ENCODE data around the gene ISYNA1. TPM values are rescaled to one million over a fixed set of nuclear protein-coding genes. Genes with fewer than 3 reads are reported as not detected.

ISYNA1 gene
- total and polyA plus RNA-seq, 2 donors = 26.0 to 35.6 TPM

DNA sequence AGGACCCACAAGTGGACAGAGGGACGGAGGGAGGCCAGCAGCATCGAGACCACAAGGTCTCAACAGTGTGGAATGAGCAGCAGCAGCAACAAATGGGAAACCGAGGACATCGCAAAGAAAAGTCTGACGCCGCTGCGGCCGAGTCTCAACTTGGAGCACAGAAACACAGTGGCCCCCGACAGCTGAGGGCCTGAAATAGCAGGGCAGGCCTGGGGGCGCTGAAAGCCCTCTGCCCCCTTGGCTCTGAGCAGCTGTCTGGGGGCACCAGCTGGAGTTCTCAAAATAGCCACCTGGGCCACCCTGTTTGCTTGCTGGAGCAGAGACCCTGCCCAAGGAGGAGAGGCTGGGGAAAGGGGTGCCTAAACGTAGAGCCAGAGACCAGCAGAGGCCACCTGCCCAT is 5.9 kb upstream of the ISYNA1 start:
- WGBS = 93% methylated on average over 11 of the region's 11 CpGs
- H3K4me1 ChIP-seq (ENCODE audit: insufficient read depth) = no peaks in the 10 kb centered on the region
- H3K27ac ChIP-seq (ENCODE audit: low read depth) = no peak overlapping the region
- H3K4me3 ChIP-seq (ENCODE audit: low read depth, low read length) = no peak overlapping the region
- no peak for DNase-seq (ENCODE audit: extremely low spot score)
- peaks cover 14% of the 10 kb centered on the region for H3K36me3 ChIP-seq (ENCODE audit: insufficient read depth)

DNA sequence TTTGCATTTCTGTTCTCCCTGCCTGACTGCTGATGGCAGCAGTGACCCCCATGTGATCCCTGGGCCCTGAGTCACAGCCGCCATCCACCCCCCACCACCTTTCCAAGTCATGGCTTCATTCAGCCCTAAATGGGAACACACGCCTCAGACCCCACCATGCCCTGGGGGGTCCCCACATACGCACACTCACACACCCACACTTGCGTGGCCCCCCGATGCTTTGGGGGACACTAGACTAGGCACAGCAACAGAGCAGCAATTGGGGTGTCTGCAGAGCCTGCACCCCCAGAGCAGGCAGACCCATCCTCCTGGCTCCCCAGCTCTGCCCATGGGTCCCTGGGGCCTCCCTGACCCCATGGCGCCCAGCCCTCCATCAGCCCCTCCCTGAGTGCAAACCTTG is 5.5 kb upstream of the ISYNA1 start:
- H3K4me1 ChIP-seq (ENCODE audit: insufficient read depth) = no peaks in the 10 kb centered on the region
- H3K4me3 ChIP-seq (ENCODE audit: low read depth, low read length) = no peak overlapping the region
- H3K27ac ChIP-seq (ENCODE audit: low read depth) = no peak overlapping the region
- no peak for DNase-seq (ENCODE audit: extremely low spot score)
- H3K36me3 ChIP-seq (ENCODE audit: insufficient read depth) = peaks cover 14% of the 10 kb centered on the region
- 95% methylated on average over 6 of the region's 6 CpGs for WGBS

DNA sequence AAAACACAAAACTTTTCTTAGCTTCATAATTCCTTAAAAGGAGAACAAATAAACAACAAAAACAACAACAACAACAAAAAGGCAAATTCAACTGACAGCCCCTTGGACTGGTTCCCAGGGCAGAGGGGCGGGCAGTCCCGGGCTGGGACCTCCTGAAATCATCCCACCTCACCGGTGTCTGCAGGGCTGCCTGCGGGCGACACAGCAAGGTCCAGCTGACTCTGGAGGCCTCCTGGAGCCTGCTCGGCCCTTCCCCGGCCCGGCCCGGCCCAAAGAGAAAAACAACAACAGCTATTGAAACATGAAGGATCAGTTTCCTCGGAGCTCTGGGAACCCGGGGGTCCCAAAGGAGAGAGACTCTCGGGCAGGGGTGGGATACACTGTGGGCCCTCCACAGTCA is 5.0 kb upstream of the ISYNA1 start:
- Histone ChIP-seq H3K27ac (ENCODE audit: low read depth) (no peak overlapping the region), H3K4me3 (ENCODE audit: low read depth, low read length) (no peak overlapping the region), H3K4me1 (ENCODE audit: insufficient read depth) (no peaks in the 10 kb centered on the region), H3K36me3 (ENCODE audit: insufficient read depth) (peaks cover 14% of the 10 kb centered on the region)
- 85% methylated on average over 12 of the region's 12 CpGs for WGBS
- DNase-seq (ENCODE audit: extremely low spot score) = no peak

DNA sequence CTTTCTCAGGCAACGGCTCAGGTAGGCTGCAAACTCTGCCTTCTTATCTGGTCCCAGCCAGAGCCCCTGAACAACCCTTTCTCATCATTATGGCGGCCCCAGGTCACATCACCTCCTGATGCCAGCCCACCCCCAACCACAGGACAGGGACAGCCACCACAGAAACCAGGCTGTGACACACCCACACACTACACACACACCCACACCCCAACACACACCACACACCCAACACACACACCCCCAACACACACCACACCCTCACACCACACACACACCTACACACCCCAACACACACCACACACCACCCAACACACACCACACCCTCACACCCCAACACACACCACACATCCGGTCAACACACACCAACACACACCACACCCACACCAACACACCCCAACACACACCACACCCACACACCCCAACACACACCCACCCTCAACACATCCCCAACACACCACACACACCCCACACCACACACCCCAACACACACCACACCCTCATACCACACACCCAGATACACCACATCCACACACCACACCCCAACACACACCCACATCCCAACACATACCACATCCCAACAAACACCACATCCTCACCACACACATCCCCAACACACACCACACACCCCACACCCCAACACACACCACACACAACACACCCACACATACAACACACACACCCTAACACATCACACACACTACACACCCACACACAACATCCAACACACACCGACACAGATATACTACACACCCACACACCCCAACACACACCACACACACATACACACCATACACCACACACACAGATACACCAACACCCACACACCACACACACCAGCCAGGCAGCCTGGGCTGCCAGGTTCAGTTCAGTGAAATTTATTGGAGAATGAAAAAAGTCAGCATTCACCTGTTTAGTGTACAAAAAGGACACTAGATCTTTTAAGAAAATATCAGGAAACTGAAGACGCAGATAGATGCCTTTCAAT is 4.2 kb upstream of the ISYNA1 start:
- 79% methylated on average over 5 of the region's 5 CpGs for WGBS
- no peak for DNase-seq (ENCODE audit: extremely low spot score)
- Histone ChIP-seq H3K36me3 (ENCODE audit: insufficient read depth) (peaks cover 14% of the 10 kb centered on the region), H3K27ac (ENCODE audit: low read depth) (no peak overlapping the region), H3K4me1 (ENCODE audit: insufficient read depth) (no peaks in the 10 kb centered on the region), H3K4me3 (ENCODE audit: low read depth, low read length) (no peak overlapping the region)

DNA sequence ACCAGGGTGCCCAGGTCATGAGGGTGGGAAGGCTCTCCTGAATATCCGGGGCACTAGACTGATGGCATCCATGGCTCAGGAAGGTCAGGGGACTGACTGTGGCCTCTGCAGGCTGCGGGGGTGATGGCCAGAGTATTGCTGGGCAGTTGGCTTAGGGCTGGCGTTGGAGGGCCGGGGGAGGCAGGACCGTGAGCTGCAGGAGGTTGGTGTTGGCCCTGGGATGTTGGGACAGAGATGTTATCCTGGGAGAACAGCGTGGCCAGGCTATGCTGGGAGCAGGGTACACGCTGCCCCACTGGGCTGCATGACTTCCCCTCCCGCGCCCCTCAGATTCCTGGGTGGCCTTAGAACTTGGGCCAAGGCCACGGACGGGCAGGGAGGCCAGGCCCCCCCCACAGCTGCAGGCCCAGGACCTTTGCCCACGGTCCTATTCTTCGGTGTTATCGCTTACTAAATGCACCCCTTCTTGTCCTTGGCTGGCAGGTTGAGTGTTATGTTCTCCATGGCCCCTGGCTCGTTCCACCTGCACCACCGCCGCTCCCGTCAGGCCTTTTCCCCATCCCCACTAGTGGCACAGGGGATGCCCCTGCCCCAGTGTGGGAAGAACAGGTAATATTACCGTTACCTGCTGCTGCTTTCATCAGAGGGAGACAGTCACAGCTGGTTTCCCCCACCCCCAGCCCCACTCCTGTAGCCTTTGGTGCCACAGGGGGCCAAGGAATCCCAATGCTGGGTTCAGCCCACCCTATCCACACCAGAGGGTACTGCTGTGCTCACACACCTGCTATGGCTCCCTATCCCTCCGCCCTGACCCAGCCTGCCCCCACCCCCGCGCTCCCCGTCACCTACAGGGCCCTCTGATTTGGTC is 3.2 kb upstream of the ISYNA1 start:
- DNase-seq (ENCODE audit: extremely low spot score) = no peak
- WGBS = 82% methylated on average over 23 of the region's 23 CpGs
- Histone ChIP-seq H3K27ac (ENCODE audit: low read depth) (no peak overlapping the region), H3K4me1 (ENCODE audit: insufficient read depth) (no peaks in the 10 kb centered on the region), H3K36me3 (ENCODE audit: insufficient read depth) (peaks cover 11% of the 10 kb centered on the region), H3K4me3 (ENCODE audit: low read depth, low read length) (no peak overlapping the region)

DNA sequence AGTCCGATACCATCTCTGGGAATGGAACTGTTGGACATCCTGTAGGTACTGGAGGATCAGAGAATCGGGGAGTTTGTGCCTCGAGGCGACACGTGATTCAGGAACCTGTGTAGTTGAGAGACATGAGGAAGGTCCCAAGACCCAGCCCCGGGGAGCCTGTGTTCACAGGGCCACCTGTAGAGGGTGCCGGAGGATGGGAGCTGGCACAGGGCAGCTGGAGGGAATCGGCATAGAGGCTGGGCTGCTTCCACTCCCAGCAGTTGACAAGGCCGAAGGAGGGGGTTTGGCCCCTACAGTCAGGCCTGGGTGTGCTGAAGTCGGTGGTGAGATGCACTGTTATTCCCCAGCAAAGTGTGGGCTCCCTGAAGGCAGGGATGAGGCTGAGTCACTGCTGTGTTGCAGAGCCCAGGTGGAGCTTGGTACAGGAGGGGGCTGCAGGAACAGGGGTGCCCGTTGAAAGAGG is 2.5 kb upstream of the ISYNA1 start:
- H3K4me1 ChIP-seq (ENCODE audit: insufficient read depth) = no peaks in the 10 kb centered on the region
- H3K36me3 ChIP-seq (ENCODE audit: insufficient read depth) = peaks cover 7% of the 10 kb centered on the region
- WGBS = 58% methylated on average over 11 of the region's 11 CpGs
- no peak overlapping the region for H3K27ac ChIP-seq (ENCODE audit: low read depth)
- no peak overlapping the region for H3K4me3 ChIP-seq (ENCODE audit: low read depth, low read length)
- no peak for DNase-seq (ENCODE audit: extremely low spot score)

DNA sequence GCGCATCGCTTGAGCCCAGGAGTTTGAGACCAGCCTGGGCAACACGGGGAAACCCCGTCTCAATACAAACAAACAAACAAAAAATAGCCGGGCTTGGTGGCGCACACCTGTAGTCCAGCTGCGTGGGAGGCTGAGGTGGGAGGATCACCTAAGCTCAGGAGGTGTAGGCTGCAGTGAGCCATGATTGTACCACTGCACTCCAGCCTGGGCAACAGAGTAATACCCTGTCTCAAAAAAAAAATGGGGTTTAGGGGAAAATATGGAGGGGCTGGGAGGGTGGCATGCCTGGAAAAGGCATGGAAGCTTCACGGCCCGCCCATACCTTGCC is 1.9 kb upstream of the ISYNA1 start:
- no peak for DNase-seq (ENCODE audit: extremely low spot score)
- Histone ChIP-seq H3K36me3 (ENCODE audit: insufficient read depth) (peaks cover 5% of the 10 kb centered on the region), H3K4me3 (ENCODE audit: low read depth, low read length) (no peak overlapping the region), H3K27ac (ENCODE audit: low read depth) (no peak overlapping the region), H3K4me1 (ENCODE audit: insufficient read depth) (no peaks in the 10 kb centered on the region)
- 77% methylated on average over 9 of the region's 9 CpGs for WGBS

DNA sequence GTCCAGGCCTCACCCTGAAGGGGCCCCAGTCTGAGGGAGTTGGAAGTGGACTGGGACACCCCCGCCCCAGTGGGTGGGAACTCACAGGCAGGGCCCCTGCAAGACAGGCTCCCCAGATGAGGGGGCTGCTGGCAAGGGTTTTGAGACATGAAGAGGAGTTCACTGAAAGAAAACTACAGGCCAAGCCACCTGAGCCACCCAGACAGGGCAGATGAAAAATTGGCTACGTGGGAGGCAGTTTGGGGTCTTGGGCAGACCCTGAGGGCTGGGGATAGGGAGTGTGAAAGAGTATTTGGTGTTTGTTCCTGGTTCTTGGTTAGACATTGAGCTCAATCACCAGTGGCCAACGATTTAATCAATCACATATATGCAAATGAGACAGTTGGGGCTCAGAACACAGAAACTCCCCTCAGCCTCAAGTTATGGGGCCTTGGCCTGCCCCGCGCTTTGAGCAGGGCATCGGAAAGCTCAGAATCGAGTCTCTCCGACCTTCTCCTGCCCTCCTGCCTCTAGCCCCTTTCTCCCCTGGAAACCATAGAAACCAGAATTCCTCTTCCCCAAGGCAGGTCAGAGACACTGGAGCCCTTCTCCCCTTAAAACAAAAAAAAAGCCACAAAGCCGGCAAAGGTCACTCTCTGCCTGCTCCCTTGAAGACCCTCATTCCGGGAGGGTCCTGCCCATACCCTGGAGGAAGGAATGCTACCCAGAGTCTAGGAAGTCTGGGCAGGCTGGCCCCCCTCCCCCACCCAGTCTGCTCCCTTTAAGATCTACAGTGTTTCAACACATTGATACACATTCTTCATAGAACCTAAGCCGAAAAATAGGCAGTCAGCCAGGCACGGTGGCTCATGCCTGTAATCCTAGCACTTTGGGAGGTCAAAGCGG is 1.3 kb upstream of the ISYNA1 start:
- Histone ChIP-seq H3K4me1 (ENCODE audit: insufficient read depth) (no peaks in the 10 kb centered on the region), H3K4me3 (ENCODE audit: low read depth, low read length) (no peak overlapping the region)
- DNase-seq (ENCODE audit: extremely low spot score) = no peak

DNA sequence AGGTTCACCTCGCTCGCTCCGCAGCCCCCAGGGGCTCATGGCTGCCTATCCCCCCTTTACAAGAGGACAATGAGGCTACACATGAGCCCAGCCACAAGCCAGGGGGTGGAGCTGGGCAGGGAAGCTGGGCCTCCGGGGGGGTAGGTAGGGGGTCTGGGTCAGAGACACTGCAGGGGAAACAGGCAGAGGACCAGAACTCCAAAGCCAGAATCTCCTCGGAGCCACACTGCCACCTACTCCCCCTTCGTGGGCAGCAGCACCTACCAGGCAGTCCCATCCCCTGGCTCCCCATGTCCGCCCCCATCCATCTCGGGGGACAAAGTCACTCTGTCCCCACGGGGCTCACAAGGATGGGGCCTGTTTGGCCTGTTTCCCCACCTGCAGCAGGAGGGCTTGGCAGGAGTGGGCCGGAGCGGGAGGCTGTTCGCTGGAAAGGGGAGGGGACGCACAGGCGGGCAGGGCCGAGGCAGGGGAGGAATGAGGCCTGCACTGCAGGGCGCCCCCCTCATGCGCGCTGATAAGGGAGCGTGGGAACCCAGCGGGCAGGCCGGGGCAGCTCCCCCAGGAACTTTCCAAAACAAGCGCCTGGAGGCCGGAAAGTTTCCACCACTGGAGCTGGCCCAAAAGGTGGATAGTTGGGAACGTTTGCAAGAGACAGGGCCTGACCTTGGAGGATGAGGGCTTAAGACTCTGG is 545 bp upstream of the ISYNA1 start:
- peak overlapping the region; percentile 60 for H3K4me3 ChIP-seq (ENCODE audit: low read depth, low read length)
- peak overlapping the region; percentile 56 for H3K27ac ChIP-seq (ENCODE audit: low read depth)
- DNase-seq (ENCODE audit: extremely low spot score) = no peak
- no peaks in the 10 kb centered on the region for H3K4me1 ChIP-seq (ENCODE audit: insufficient read depth)
- 9% methylated on average over 24 of the region's 24 CpGs for WGBS
- no peaks in the 10 kb centered on the region for H3K36me3 ChIP-seq (ENCODE audit: insufficient read depth)

More for the DNA sequence above, 1.3 kb upstream of the ISYNA1 start:
- H3K36me3 ChIP-seq (ENCODE audit: insufficient read depth) = peaks cover 3% of the 10 kb centered on the region
- WGBS = 56% methylated on average over 13 of the region's 13 CpGs
- H3K27ac ChIP-seq (ENCODE audit: low read depth) = no peak overlapping the region

DNA sequence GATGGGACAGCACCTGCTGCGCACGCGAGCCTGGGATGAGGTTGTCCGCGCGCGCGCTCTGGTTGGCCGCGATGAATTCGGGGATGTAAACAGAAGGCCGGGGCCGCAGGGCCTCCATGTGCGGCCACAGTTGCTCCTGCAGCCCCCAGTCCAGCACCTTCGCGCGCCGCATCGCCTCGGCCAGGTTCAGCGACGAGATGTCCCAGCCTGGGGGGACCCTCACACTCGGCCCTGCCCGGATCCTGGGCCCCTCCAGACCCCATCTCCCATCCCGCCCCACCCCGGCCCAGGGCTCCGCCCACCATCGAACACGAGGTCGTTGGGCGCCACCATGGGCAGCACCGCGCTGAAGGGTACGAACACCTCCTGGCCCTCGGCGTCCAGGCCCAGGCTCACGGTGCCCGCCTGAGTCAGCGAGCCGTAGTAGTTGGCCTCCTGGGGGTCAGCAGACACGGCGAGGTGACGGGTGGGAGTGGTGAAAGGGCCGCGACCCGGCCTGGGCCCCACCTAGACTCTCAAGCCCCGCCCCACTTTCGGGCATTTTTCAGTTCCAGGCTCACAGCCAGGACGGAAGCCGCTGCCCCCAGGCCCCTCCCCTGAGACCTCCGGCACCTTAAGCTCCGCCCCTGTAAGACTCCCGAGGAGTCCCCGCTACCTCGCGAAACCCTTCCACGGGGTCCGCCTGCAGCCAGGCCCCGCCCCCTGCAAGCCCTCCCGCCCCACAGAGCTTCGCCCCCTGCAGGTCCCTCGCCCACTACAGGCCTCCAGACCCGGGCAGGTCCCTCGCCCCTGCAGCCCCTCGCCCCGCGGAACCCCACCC is 1.1 kb downstream of the ISYNA1 start:
- WGBS = 23% methylated on average over 67 of the region's 67 CpGs
- DNase-seq (ENCODE audit: extremely low spot score) = peak; percentile 76
- Histone ChIP-seq H3K27ac (ENCODE audit: low read depth) (no peak overlapping the region), H3K36me3 (ENCODE audit: insufficient read depth) (no peaks in the 10 kb centered on the region), H3K4me1 (ENCODE audit: insufficient read depth) (no peaks in the 10 kb centered on the region), H3K4me3 (ENCODE audit: low read depth, low read length) (peak overlapping the region; percentile 60)

DNA sequence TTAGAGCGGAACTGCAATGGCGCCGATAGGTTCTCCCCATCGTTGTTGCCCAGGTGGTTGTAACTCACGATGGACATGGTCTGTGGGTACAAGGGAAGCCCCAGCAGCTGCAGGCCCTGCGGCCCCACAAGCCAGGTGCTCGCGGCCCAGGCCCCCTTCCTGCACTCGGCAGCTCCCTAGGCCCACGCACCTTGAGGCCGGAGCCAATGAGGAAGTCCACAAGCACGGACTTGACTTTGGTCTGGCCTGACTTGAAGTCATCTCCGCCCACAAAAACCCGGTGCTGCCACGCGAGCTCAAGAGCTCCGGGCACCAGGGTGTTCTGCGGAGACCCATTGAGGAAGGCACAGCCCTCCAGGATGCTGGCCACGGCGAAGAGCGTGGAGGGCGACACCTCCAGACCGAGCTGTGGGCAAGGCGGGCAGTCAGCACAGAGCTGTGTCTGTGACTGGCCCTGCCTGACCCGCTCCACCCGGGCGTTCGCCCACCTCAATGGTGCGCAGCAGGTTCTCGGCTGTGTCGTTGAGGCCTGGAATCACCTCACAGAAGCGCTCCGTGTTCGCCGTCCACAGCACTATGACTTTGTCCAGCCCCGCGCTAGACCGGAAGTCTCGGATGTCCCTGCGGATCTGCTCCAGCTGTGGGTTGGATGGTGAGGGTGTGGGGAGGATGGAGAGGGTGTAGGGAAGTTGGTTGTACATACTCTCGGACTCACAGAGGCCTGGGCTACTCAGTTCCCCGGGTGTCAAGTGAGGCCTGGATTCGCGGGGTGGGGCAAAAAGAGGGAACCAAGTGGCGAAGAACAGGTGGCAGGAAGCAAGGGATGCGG is 1.9 kb downstream of the ISYNA1 start:
- DNase-seq (ENCODE audit: extremely low spot score) = no peak
- WGBS = 83% methylated on average over 46 of the region's 46 CpGs
- Histone ChIP-seq H3K4me1 (ENCODE audit: insufficient read depth) (no peaks in the 10 kb centered on the region), H3K4me3 (ENCODE audit: low read depth, low read length) (no peak overlapping the region), H3K27ac (ENCODE audit: low read depth) (no peak overlapping the region), H3K36me3 (ENCODE audit: insufficient read depth) (no peaks in the 10 kb centered on the region)
